Breast epithelium (tissue), 3 donors: ENCODE data around the gene STARD13.

Source experiments
- POLR2A ChIP-seq: fragments of 450-650 bp; IDR thresholded peaks from one replicate; pipeline ENCODE4 v1.6.1; 2016; ENCODE audit warnings: antibody characterized with exemption, mild to moderate bottlenecking, moderate library complexity
- TF ChIP-seq, protein P1 (sequence below), 3 donors: fragments of 450-650 bp; IDR thresholded peaks; one replicate each; pipeline ENCODE4 v1.5.1; 2016 to 2017; ENCODE audit warnings: antibody characterized with exemption in 3 of 3, mild to moderate bottlenecking in 3 of 3, moderate library complexity in 3 of 3

DNA sequence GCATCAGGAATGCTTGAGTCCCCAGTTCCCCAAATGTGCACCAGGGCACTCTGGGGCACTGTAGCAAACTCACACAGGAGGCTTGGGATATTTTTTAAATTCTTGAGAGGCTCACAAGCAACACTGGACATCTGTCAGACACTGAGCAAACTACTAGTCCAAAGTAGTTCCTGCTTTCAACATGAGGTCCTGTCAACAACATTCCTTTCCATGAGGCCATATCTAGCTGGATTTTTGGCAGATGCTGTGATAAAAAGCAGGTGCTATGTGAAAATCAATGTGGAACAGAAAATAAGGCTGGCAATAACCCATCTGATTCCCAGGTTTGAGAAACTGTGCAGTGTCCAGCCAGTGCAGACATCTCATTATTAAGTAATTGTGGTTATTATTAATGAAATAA, 50.5 kb downstream of the STARD13 start:
- no peak for TF ChIP-seq POLR2A
- TF ChIP-seq, protein P1, sequence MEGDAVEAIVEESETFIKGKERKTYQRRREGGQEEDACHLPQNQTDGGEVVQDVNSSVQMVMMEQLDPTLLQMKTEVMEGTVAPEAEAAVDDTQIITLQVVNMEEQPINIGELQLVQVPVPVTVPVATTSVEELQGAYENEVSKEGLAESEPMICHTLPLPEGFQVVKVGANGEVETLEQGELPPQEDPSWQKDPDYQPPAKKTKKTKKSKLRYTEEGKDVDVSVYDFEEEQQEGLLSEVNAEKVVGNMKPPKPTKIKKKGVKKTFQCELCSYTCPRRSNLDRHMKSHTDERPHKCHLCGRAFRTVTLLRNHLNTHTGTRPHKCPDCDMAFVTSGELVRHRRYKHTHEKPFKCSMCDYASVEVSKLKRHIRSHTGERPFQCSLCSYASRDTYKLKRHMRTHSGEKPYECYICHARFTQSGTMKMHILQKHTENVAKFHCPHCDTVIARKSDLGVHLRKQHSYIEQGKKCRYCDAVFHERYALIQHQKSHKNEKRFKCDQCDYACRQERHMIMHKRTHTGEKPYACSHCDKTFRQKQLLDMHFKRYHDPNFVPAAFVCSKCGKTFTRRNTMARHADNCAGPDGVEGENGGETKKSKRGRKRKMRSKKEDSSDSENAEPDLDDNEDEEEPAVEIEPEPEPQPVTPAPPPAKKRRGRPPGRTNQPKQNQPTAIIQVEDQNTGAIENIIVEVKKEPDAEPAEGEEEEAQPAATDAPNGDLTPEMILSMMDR (IDR thresholded peaks at IDR 0.05): no peak
